8988T (cell line): ENCODE results near the gene HIC1.

Experiments used
- DNase-seq: peaks from one replicate; pipeline ENCODE4 v3.0.0; 2011

Gene HIC1

DNA sequence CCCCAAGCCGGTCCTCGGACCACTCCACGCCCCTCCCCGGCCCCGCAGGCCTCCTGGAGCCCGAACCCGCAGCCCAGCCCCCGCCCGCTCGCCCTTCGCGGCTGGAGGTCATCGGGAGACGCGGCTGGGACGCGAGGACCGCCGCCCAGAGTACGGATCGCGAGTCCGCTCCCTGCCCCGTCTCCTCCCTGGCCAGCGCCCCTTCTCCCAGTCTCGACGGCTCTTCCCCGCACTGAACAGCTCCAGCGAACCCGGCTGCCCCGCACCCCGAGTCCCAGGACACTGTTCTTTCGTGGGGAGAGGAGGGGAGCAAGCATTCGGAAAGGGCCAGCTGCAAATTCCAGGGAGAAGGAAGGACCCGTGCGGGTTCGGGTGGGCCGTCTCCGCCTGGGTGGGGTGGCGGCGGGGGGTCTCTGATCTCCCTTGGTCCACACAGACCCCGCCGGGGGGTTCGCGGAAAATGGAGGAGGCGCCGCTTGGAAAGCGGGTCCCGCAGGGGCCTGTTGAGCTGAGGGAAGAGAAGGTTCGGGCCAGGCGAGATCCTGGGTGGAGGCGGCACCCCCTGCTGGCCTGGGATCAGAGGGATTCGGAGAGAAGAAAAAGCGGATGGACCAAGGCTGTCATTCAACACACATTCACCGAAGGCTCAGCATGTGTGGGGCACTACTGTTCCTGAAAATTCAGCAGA, 29.1 kb upstream of the HIC1 start:
- peak; percentile 94 for DNase-seq

GRCh38 chr17:2027528-2028233, 27.2 kb upstream of the HIC1 start:
- DNase-seq, result no peak

DNA sequence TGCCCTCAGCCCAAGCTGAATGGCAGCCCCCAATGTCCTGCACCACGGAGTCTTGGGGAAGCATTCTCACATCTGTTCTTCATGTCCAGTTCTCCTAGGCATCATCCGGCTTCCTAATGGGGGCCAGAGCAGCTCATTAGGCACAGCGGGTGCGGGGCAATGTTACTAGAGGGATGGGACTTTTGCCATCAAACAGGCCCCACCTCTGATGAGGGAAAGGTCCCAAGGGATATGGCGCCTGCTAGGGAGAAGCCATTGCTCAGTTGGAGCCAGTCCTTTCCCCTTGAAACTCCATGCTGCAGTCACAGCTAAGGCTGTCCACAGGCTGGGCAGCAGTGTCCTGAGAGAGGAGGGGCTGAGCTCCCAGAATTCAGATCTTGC, 26.7 kb upstream of the HIC1 start:
- DNase-seq, result no peak

DNA sequence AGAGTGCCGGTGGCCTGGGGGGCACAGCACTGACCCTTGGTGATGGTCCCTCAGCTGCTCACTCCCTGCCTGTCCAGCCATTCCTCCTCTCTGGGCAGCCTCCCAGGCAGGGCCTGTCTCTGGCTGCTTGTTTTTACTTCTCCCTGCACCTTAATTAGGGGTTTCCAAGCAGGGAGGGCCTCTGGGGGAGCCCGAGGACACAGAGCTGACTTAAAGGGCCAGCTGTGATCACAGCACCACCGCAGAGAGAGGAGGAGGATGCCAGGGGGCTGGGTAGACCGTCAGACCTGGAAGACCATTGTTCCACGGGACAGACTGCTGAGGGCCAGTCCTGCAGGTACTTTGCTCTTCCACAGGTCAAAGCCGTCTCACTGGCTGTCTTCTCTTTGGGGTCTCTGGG, 26.2 kb upstream of the HIC1 start:
- DNase-seq, result no peak

DNA sequence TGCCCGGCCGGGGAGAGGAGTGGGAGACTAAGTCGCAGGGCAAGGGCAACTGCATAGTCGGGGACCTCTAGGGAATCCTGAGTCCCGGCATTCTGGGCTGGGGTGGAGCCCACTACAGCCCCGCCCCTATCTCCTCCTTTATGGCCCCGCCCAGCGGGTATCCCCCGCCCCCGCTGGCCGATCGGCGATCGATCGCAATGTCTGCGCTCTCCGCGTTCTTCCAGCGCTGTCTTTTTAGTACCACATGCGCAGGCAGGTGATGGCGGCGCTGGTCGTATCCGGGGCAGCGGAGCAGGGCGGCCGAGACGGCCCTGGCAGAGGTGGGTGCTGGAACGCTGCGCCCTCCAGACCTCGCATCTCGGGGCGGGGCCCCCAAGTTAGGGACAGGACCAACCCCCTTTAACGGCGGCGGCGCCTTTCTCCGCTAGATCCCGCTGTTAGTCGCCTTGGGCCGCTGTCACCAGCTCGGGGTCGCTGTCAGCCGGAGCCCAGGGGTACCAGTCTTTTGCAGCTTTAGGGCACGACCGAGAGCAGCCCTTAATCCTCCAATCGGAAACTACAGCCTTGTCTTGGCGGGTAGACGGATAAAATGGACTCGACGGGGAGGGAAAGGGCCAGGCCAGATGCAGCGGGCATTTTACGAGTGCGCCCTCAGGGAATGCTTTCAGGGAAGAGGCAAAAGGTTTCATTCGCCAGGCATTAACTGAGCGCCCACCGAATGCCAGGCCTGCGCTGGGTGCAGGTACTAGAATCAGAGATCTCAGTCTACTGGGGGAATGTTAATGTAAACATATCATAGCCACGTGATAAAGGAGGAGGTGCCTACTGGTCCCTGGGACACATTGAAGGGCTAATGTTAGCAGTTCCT, 24.8 kb upstream of the HIC1 start, which contains the start of gene DPH1:
TSS of gene DPH1 (plus strand) at position 243 of the 868 bp plus-strand sequence. CDS start at position 260, 17 bp downstream.
- peak; percentile 87 for DNase-seq

DNA sequence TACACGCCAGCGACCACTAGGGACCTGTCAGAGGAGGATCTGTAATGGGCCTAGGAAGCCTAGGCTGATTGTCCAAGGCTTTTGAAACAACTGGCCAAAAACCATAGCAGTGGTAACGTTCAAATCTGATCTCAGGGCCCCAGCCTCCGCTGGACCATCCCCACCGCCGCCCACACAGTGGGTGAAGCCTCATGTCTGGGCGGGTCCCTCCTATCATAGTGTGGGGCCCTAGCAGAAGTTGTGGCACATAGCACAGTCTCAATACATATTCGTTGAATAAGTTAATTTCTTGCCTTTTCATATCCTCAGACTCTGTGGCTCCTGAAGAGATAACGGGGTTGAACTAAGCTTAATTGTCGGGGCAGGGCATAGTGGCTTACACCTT, 24.1 kb upstream of the HIC1 start:
- no peak for DNase-seq

GRCh38 chr17:2033153-2033552, 21.8 kb upstream of the HIC1 start:
- no peak for DNase-seq

- no peak for DNase-seq
These were observed 20.7 kb upstream of the HIC1 start for GRCh38 chr17:2034157-2034556.

DNA sequence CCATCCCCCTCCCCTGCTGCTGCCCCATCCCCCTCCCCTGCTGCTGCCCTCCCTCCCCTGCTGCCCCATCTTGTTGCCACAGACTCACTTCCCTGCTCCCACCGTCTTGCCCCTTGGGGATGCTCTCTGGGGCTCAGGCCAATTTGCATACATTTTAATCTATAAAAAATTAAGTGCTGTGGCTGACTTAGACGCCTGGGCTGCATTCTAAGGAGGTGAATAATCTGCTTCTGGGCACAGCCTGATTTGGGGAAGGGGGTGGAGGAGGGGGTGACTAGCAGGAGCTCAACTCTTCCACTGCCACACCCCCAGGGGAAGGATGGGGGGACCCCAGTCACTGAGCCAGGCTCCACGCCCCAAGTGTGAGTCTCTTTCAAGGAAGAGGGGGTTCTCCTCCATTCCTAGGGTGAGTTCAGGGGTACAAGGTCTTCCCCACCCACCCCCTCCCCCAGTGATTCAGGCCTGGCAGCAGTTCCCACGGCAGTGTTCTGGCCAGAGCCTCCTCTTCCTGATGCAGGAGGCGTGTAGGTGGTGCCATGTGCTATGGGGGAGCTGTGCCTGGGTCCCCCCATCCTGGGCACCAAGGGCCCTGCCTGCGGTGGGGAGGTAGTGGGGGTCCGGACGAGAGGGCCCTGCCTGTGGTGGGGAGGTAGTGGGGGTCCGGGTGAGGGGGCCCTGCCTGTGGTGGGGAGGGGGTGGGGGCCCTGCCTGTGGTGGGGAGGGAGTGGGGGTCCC, 19.9 kb upstream of the HIC1 start:
- no peak for DNase-seq

- no peak for DNase-seq
These were observed 19.1 kb upstream of the HIC1 start for GRCh38 chr17:2035541-2036488.

GRCh38 chr17:2037155-2037554, 17.7 kb upstream of the HIC1 start:
- no peak for DNase-seq

- DNase-seq, result no peak
These were observed 14.6 kb upstream of the HIC1 start for GRCh38 chr17:2040219-2040827.

GRCh38 chr17:2040942-2041560, 13.9 kb upstream of the HIC1 start:
- no peak for DNase-seq

- DNase-seq, result peak; percentile 73
These were observed 13.1 kb upstream of the HIC1 start, which contains the start of gene OVCA2 for GRCh38 chr17:2041561-2042389. Gene OVCA2, plus strand, starts transcription at chr17:2042022. Its CDS starts 26 bp downstream, at chr17:2042048.

DNA sequence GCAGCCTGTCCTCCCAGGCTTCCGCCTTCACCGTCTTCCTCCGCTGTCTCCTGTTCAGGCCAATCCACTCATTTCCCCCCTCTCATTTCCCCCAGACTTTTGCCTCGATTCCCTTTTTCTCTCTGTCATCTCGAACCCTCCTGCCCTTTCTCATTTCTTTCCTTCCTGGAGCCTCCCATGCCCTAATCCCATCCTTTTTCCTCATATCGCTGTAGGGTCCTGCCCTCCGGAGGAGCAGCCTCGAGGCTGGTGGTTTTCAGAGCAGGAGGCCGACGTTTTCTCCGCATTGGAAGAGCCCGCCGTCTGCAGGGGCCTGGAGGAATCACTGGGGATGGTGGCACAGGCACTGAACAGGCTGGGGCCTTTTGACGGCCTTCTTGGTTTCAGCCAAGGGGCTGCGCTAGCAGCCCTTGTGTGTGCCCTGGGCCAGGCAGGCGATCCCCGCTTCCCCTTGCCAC, 12.5 kb upstream of the HIC1 start:
- no peak for DNase-seq

- DNase-seq, result no peak
These were observed 12.0 kb upstream of the HIC1 start for GRCh38 chr17:2042933-2043332.

DNA sequence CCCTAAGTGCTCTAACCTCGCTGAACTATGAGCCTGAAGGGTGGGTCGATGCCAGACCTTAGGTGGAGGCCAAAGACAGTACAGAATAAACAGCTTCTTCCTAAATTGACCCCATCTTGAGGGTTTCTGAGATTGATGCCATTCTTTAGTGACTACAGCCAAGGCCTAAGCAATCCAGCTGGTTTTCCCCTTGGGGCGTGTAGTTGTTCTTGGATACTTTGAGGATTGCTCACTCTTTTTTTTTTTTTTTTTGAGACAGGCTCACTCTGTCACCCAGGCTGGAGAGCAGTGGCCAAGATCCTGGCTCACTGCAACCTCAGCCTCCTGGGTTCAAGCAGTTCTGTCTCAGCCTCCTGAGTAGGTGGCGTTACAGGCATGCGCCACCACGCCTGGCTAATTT, 11.1 kb upstream of the HIC1 start:
- DNase-seq, result no peak

DNA sequence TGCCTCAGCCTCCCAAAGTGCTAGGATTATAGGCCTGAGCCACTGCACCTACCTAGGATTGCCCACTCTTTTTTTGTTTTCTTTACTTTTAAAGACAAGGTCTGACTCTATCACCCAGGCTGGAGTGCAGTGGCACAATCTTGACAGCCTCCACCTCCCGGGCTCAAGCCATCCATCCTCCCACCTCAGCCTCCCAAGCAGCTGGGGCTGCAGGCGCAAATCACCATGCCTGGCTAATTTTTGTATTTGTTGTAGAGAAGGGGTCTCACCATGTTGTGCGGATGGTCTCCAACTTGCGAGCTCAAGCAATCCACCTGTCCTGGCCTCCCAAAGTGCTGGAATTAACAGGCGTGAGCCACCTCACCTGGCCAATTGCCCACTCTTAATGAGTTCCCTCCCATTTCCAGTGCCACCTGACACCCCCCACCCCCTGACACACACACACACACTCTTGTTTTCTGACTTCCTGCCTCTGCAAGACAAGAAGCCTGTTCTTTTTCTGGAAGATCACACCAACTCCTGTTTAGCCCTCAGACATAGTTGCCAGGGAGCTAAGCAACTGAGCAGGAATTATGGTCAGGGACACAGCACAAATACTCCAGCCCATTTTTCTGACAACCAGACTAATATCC, 10.5 kb upstream of the HIC1 start:
- DNase-seq, result no peak

DNA sequence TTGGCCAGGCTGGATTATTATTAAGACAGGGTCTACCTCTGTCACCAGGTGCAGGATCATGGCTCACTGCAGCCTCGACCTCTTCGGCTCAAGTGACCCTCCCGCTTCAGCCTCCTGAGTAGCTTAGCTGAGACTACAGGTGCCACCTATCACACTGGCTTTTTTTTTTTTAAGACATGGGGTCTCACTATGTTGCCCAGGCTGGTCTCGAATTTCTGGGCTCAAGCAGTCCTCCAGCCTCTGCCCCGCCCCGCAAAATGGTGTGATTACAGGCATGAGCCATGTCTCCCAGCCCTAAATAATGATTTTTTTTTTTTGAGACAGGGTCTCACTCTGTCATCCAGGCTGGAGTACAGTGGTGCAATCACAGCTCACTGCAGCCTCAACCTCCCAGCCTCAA, 7.3 kb upstream of the HIC1 start:
- DNase-seq, result no peak
